ENCODE data around the gene SH3GL3. TPM values are rescaled to one million over a fixed set of nuclear protein-coding genes. Genes with fewer than 3 reads are reported as not detected.

SH3GL3 gene
- total and polyA plus RNA-seq, 2 of the 13 experiments (the other 11 are each of a cell fraction or from before 2014, with no cell fraction given) = not detected

GRCh38 chr15:83545804-83546511 lies 98.8 kb downstream of the SH3GL3 start:
- POLR2A ChIA-PET = no interaction called here
- H3K9ac ChIP-seq (ENCODE audit: insufficient read depth, low read depth, low read length) = no peak overlapping the region
- H3K9me3 ChIP-seq (ENCODE audit: low read length) = no peaks in the 10 kb centered on the region
- FAIRE-seq (no peak), DNase-seq (ENCODE audit: low spot score) (no peak), ATAC-seq (no peak)
- no peaks in the 10 kb centered on the region for H3K79me2 ChIP-seq (ENCODE audit: insufficient read depth, low read length)
- no peak overlapping the region for H3K27ac ChIP-seq (ENCODE audit: extremely low read length, insufficient read depth, low read length)
- no peaks in the 10 kb centered on the region for H4K20me1 ChIP-seq (ENCODE audit: insufficient read depth, low read length)
- no peaks in the 10 kb centered on the region for H3K4me1 ChIP-seq (ENCODE audit: insufficient read depth, low read length)
- no peak overlapping the region for H3K4me2 ChIP-seq (ENCODE audit: low read depth, low read length)
- in situ Hi-C loops (cut with HindIII; ENCODE audit: extremely low pct_ligation_motif_present, low pct_unique_long_range_greater_than_20kb) = no loop called here
- H3K4me3 ChIP-seq (replicated peaks in 1 of 3; ENCODE audit: insufficient read depth in 1 of 3, low read depth in 2 of 3, low read length in 3 of 3) = no peak overlapping the region
- intact Hi-C loops (cut with micrococcal nuclease; ENCODE audit: unreplicated experiment) = no loop called here
- no peaks in the 10 kb centered on the region for H3K36me3 ChIP-seq (replicated peaks in 1 of 2; ENCODE audit: control insufficient read depth in 1 of 2, insufficient read depth in 2 of 2, low read length in 2 of 2)
- H2AFZ ChIP-seq (ENCODE audit: low read length) = no peak overlapping the region
- WGBS (ENCODE audit: low lambda C conversion rate) = no CpG with 5 or more reads among the region's 1 CpG
- CTCF ChIA-PET (ENCODE audit: low intra/inter-chr PET ratio, low total read pairs) = no interaction called here
- no TSS peak for BruUV-seq (replicated peaks)
- TF ChIP-seq DRAP1 (CRISPR knock-in tag; IDR thresholded peaks at IDR 0.05) = no peak
- TF ChIP-seq ARID4A (CRISPR knock-in tag; IDR thresholded peaks at IDR 0.05; ENCODE audit: borderline replicate concordance) = no peak
- no peak for TF ChIP-seq ZFP82 (CRISPR knock-in tag; IDR thresholded peaks at IDR 0.05; ENCODE audit: borderline replicate concordance)
- TF ChIP-seq ZBTB39 (CRISPR knock-in tag; IDR thresholded peaks at IDR 0.05) = no peak
- TF ChIP-seq FUBP1 (CRISPR knock-in tag; IDR thresholded peaks at IDR 0.05; ENCODE audit: borderline replicate concordance) = no peak
- TF ChIP-seq MYNN (CRISPR knock-in tag; IDR thresholded peaks at IDR 0.05; ENCODE audit: low read depth) = no peak
- no peak for TF ChIP-seq FIP1L1 (IDR thresholded peaks at IDR 0.05; ENCODE audit: borderline replicate concordance, insufficient read depth, low read depth, low read length)
- no peak for TF ChIP-seq ZNF704 (CRISPR knock-in tag; IDR thresholded peaks at IDR 0.05; ENCODE audit: borderline replicate concordance)
- no peaks in the 10 kb centered on the region for H3K27me3 ChIP-seq (ENCODE audit: control insufficient read depth in 1 of 2, insufficient read depth in 2 of 2, low read length in 2 of 2)

Data from HepG2 (cell line).